HG02870 (cell line): ENCODE results near the gene PTPRM.

Experiments used
- ATAC-seq: cut with Tn5 transposase; IDR thresholded peaks from one replicate; pipeline ENCODE4 v1.9.1; 2021; ENCODE audit warnings: mild to moderate bottlenecking, moderate library complexity; ENCODE audit not compliant: unreplicated experiment

The PTPRM gene

GRCh38 chr18:7598167-7599047 is 31.3 kb downstream of the PTPRM start:
- ATAC-seq, result no peak

GRCh38 chr18:7600036-7600435 is 32.9 kb downstream of the PTPRM start:
- ATAC-seq, result no peak

GRCh38 chr18:7600528-7601245 is 33.6 kb downstream of the PTPRM start:
- no peak for ATAC-seq

GRCh38 chr18:7601246-7601615 is 34.1 kb downstream of the PTPRM start:
- no peak for ATAC-seq

GRCh38 chr18:7601936-7602335 is 34.8 kb downstream of the PTPRM start:
- no peak for ATAC-seq

GRCh38 chr18:7603259-7604000 is 36.3 kb downstream of the PTPRM start:
- ATAC-seq, result no peak

- ATAC-seq, result no peak
Measured at GRCh38 chr18:7604361-7604760, 37.2 kb downstream of the PTPRM start.

GRCh38 chr18:7605705-7606104 is 38.6 kb downstream of the PTPRM start:
- no peak for ATAC-seq

GRCh38 chr18:7607540-7608173 is 40.5 kb downstream of the PTPRM start:
- no peak for ATAC-seq

- no peak for ATAC-seq
Measured at GRCh38 chr18:7608174-7608550, 41.0 kb downstream of the PTPRM start.

- no peak for ATAC-seq
Measured at GRCh38 chr18:7608781-7609201, 41.7 kb downstream of the PTPRM start.

- ATAC-seq, result no peak
Measured at GRCh38 chr18:7609617-7610016, 42.5 kb downstream of the PTPRM start.

- ATAC-seq, result no peak
Measured at GRCh38 chr18:7614042-7614441, 46.9 kb downstream of the PTPRM start.

GRCh38 chr18:7615840-7616239 is 48.7 kb downstream of the PTPRM start:
- no peak for ATAC-seq

GRCh38 chr18:7616661-7617060 is 49.5 kb downstream of the PTPRM start:
- ATAC-seq, result no peak

- ATAC-seq, result no peak
Measured at GRCh38 chr18:7617738-7618422, 50.8 kb downstream of the PTPRM start.

GRCh38 chr18:7618891-7619442 is 51.9 kb downstream of the PTPRM start:
- ATAC-seq, result no peak

GRCh38 chr18:7619676-7620075 is 52.6 kb downstream of the PTPRM start:
- ATAC-seq, result no peak

GRCh38 chr18:7622721-7623120 is 55.6 kb downstream of the PTPRM start:
- ATAC-seq, result no peak

- no peak for ATAC-seq
Measured at GRCh38 chr18:7623681-7624080, 56.6 kb downstream of the PTPRM start.
